ENCODE measurements around the gene NOXO1.

GRCh38 chr16:2019518-2019920, 38.2 kb upstream of the NOXO1 start, which contains the start of gene NPW:
- TF ChIP-seq, protein P1, sequence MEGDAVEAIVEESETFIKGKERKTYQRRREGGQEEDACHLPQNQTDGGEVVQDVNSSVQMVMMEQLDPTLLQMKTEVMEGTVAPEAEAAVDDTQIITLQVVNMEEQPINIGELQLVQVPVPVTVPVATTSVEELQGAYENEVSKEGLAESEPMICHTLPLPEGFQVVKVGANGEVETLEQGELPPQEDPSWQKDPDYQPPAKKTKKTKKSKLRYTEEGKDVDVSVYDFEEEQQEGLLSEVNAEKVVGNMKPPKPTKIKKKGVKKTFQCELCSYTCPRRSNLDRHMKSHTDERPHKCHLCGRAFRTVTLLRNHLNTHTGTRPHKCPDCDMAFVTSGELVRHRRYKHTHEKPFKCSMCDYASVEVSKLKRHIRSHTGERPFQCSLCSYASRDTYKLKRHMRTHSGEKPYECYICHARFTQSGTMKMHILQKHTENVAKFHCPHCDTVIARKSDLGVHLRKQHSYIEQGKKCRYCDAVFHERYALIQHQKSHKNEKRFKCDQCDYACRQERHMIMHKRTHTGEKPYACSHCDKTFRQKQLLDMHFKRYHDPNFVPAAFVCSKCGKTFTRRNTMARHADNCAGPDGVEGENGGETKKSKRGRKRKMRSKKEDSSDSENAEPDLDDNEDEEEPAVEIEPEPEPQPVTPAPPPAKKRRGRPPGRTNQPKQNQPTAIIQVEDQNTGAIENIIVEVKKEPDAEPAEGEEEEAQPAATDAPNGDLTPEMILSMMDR (conservative IDR thresholded peaks at IDR 0.05 in 1 of 2, IDR thresholded peaks at IDR 0.05 in 1 of 2; ENCODE audit: extremely low read depth in 1 of 2, insufficient read depth in 1 of 2, low read depth in 1 of 2, low read length in 2 of 2), result no peak
- no peak for TF ChIP-seq EZH2 (IDR thresholded peaks at IDR 0.05; ENCODE audit: borderline replicate concordance, low read length)
